Sigmoid colon (tissue), 4 donors: ENCODE data around the gene RNF6.

Experiments used
- CTCF ChIP-seq, 4 experiments: fragments of 450-650 bp in 3 of 4; fragments of 200-600 bp in 1 of 4; IDR thresholded peaks; one replicate each; pipeline ENCODE4 v1.5.1; 2016 to 2019; ENCODE audit warnings: antibody characterized with exemption in 4 of 4, mild to moderate bottlenecking in 3 of 4, moderate library complexity in 2 of 4
- EP300 ChIP-seq, 4 donors: sonication (generic); formaldehyde crosslinking; IDR thresholded peaks; one replicate each; pipeline ENCODE4 v1.6.1; 2017; ENCODE audit warnings: antibody characterized with exemption in 4 of 4
- POLR2A ChIP-seq, 2 donors: fragments of 450-650 bp; IDR thresholded peaks; one replicate each; pipeline ENCODE4 v1.6.1; 2016; ENCODE audit warnings: antibody characterized with exemption in 2 of 2, mild to moderate bottlenecking in 2 of 2, moderate library complexity in 2 of 2

GRCh38 chr13:26183416-26183815, 38.7 kb downstream of the RNF6 start:
- no peak for TF ChIP-seq CTCF (IDR thresholded peaks at IDR 0.05)
- no peak for TF ChIP-seq EP300 (IDR thresholded peaks at IDR 0.05)
- no peak for TF ChIP-seq POLR2A (IDR thresholded peaks at IDR 0.05)
